ENCODE measurements around the gene SOX5.

DNA sequence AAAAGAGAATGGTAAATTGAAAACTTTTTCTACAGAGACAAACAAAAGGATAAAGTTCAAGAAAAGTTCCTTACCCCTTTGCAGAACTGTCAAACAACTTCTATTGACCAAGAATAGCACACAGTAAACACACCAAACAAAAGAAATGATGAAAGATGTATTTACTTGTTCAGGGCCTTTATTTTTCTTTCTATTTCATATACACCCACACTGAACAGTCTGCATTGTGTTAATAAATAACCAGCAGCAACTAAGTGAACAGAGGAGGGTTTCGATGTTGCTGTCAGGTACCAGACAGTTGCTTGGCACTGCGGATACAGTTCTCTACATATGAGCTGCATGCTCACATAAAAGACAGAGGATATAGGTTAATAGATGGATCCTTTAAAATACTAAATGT is 122.1 kb downstream of the SOX5 start:
- TF ChIP-seq POLR2A (IDR thresholded peaks at IDR 0.05) = no peak
- TF ChIP-seq, protein P1, sequence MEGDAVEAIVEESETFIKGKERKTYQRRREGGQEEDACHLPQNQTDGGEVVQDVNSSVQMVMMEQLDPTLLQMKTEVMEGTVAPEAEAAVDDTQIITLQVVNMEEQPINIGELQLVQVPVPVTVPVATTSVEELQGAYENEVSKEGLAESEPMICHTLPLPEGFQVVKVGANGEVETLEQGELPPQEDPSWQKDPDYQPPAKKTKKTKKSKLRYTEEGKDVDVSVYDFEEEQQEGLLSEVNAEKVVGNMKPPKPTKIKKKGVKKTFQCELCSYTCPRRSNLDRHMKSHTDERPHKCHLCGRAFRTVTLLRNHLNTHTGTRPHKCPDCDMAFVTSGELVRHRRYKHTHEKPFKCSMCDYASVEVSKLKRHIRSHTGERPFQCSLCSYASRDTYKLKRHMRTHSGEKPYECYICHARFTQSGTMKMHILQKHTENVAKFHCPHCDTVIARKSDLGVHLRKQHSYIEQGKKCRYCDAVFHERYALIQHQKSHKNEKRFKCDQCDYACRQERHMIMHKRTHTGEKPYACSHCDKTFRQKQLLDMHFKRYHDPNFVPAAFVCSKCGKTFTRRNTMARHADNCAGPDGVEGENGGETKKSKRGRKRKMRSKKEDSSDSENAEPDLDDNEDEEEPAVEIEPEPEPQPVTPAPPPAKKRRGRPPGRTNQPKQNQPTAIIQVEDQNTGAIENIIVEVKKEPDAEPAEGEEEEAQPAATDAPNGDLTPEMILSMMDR (IDR thresholded peaks at IDR 0.05) = no peak

All from right lobe of liver (tissue), 4 donors.